ENCODE data around the gene CCDC197. TPM values are rescaled to one million over a fixed set of nuclear protein-coding genes. Genes with fewer than 3 reads are reported as not detected.

Gene CCDC197
- total RNA-seq, 1 experiment from 2014 or later = not detected

DNA sequence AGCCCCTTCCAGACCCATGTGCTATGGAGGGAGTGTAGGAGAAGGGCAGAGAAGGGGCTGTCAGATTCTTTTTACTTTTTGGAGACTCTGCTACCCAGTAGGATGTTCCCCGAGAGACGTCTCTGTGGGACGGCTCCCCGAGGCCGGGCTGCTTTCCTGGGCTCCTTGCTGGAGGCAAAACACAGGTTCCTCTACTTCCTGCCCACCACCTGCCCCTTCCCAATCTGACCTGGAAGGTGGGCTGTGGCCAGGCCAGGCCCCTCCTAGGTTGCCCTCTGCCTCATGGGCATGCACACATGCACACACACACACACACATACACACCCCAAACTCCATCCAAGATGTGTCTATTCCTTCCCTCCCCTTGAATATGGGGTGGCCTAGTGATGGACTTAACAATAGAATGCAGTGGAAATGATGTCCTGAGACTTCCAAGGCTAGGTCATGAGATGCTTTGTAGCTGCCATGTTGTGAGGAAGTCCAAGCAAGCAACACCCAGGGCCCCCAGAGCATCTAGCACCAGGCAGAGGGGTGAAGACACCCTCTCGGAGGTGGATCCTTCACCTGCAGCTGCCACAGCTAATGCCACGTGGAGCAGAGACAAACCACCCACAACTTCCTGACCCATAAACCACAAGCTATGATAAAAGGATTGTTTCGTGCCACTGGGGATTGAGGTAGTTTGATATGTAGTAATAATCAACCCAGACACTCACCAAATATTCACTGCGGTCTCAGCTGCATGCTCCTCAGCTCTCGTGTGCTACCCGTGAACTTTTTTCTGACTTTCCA is 19.1 kb upstream of the CCDC197 start:
- Histone ChIP-seq H3K4me2 (ENCODE audit: low read depth, low read length, poor library complexity, severe bottlenecking) (peak overlapping the region; percentile 47), H4K20me1 (ENCODE audit: insufficient read depth, low read depth, low read length) (peaks cover 26% of the 10 kb centered on the region; the same call in 1 of the 2 replicates), H3K4me3 (ENCODE audit: low read length) (peak overlapping the region; percentile 19; the same call in 1 of the 2 replicates), H3K27me3 (ENCODE audit: low read length) (no peaks in the 10 kb centered on the region; the same call in 1 of the 2 replicates), H3K27ac (ENCODE audit: low read length) (peak overlapping the region; percentile 29; the same call in 1 of the 2 replicates), H3K9ac (ENCODE audit: low read length) (no peak overlapping the region), H2AFZ (ENCODE audit: low read length) (no peak overlapping the region), H3K36me3 (ENCODE audit: insufficient read depth, low read length) (no peaks in the 10 kb centered on the region), H3K4me1 (ENCODE audit: low read length) (peaks cover 56% of the 10 kb centered on the region), H3K9me3 (ENCODE audit: low read length) (no peaks in the 10 kb centered on the region), H3K9me2 (replicated peaks; ENCODE audit: insufficient read depth, low read length) (no peaks in the 10 kb centered on the region), H3K79me2 (ENCODE audit: low read length) (no peaks in the 10 kb centered on the region)
- DNase-seq = peak; percentile 90

DNA sequence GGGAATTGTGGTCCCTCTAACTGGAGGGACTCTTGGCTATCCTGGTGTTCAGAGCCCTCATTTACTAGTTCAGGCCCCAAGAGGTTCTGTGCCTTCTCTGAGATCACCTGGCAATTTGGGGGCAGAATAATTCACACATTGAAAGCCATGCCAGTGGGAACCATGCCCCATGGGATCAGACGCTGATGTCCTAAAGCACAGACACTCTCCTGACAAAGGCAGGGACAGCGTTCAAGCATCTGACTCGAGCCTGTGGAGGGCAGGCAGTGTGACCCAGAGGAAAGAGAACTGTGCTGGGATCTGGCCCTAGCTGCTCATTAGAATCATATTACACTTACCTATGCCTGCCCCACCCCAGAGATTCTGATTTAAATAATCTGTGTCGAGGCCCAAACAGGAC is 18.4 kb upstream of the CCDC197 start:
- no peaks in the 10 kb centered on the region; the same call in 1 of the 2 replicates for H3K27me3 ChIP-seq (ENCODE audit: low read length)
- H3K4me1 ChIP-seq (ENCODE audit: low read length) = peaks cover 55% of the 10 kb centered on the region
- peak overlapping the region; percentile 29; the same call in 1 of the 2 replicates for H3K27ac ChIP-seq (ENCODE audit: low read length)

DNA sequence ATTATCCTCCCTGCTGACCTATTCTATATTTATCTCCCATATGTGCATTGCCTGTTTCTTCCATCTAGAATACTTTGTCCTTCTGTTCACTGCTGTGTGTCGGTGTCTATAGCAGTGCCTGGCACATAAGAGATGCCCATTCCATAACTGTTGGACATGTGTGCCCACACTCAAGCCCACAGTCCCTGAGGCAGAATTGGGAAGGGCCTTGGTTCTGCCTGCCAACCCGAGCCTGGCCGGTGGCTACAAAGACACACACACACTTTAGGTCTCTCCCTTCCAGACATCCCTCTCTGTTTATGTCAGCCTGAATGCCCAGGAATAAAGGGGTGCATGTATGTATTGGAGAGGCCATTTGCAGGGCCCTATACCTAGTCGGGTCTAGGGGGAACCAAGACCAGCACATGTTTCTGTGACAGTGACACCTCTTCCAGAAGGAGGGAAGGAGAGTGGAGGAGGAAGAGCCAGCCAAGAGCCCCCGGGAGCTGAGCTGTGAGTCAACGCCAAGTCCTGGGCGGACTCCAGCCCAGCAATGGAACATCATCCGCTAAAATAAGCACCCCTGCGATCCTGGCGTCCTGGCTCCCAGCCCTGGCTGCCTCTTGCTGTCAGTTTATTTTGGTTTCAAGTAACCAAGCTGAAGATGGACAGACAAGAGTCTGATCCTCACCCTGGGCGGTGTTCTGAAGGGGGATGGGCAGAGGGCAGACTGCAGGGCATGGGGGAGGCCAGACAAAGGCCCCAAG is 16.5 kb upstream of the CCDC197 start:
- Histone ChIP-seq H2AFZ (ENCODE audit: low read length) (no peak overlapping the region), H3K9ac (ENCODE audit: low read length) (no peak overlapping the region), H3K4me2 (ENCODE audit: low read depth, low read length, poor library complexity, severe bottlenecking) (no peak overlapping the region), H3K4me1 (ENCODE audit: low read length) (peaks cover 36% of the 10 kb centered on the region), H3K4me3 (ENCODE audit: low read length) (no peak overlapping the region), H3K9me3 (ENCODE audit: low read length) (no peaks in the 10 kb centered on the region), H3K27me3 (ENCODE audit: low read length) (no peaks in the 10 kb centered on the region; the same call in 1 of the 2 replicates), H3K27ac (ENCODE audit: low read length) (no peak overlapping the region), H3K36me3 (ENCODE audit: insufficient read depth, low read length) (no peaks in the 10 kb centered on the region), H3K79me2 (ENCODE audit: low read length) (no peaks in the 10 kb centered on the region), H3K9me2 (replicated peaks; ENCODE audit: insufficient read depth, low read length) (no peaks in the 10 kb centered on the region), H4K20me1 (ENCODE audit: insufficient read depth, low read depth, low read length) (peaks cover 5% of the 10 kb centered on the region; the same call in 1 of the 2 replicates)
- no peak for DNase-seq

More for the DNA sequence above, 18.4 kb upstream of the CCDC197 start:
- Histone ChIP-seq H3K9me2 (replicated peaks; ENCODE audit: insufficient read depth, low read length) (no peaks in the 10 kb centered on the region), H3K9me3 (ENCODE audit: low read length) (no peaks in the 10 kb centered on the region), H3K4me3 (ENCODE audit: low read length) (peak overlapping the region; percentile 19; the same call in 1 of the 2 replicates), H3K36me3 (ENCODE audit: insufficient read depth, low read length) (no peaks in the 10 kb centered on the region), H3K79me2 (ENCODE audit: low read length) (no peaks in the 10 kb centered on the region), H4K20me1 (ENCODE audit: insufficient read depth, low read depth, low read length) (peaks cover 19% of the 10 kb centered on the region; the same call in 1 of the 2 replicates), H3K9ac (ENCODE audit: low read length) (no peak overlapping the region), H3K4me2 (ENCODE audit: low read depth, low read length, poor library complexity, severe bottlenecking) (peak overlapping the region; percentile 47), H2AFZ (ENCODE audit: low read length) (no peak overlapping the region)
- no peak for DNase-seq

DNA sequence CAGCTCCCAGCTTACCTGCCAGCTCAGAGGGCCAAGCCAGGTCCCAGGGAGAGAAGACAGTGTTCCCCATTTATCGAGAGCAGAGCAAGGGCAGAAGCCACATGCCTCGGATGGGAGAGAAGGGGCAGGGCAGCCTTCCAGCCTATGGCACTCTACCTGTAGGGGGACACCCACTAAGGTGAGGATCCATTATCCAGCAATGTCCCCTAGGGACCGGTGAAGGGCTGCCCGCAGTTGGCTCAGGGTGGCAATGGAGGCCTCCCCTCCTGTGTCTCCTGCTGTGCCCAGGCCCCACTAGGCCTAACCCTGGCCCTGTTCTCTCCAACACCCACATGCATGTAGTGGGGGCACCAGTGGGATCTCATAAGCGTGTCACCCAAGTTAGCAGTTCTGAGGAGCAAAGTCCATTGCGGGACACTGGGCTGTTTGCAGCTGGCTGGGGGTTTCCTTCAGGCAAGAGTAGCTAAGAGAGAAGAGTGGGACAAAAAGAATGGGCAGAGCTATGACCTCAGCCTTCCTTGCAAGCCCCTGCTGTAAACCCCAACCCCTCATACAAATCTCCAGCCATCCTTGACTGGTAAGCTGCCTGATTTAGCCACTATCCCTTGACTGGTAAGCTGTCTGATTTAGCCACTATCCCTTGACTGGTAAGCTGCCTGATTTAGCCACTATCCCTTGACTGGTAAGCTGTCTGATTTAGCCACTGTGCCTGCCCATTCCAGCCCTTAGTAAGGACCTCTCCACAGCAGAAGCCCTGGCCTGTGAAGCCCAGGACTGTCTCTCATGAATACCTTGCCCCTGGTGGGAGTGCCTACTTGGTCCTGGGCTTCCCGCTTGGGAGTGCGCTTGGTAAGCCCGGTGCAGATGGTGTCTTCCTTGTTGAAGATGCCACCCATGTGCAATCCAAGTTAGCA is 15.5 kb upstream of the CCDC197 start:
- DNase-seq = no peak
- H3K4me2 ChIP-seq (ENCODE audit: low read depth, low read length, poor library complexity, severe bottlenecking) = no peak overlapping the region
- no peaks in the 10 kb centered on the region for H3K79me2 ChIP-seq (ENCODE audit: low read length)
- H2AFZ ChIP-seq (ENCODE audit: low read length) = no peak overlapping the region
- H3K9me2 ChIP-seq (replicated peaks; ENCODE audit: insufficient read depth, low read length) = no peaks in the 10 kb centered on the region
- no peak overlapping the region for H3K9ac ChIP-seq (ENCODE audit: low read length)
- no peaks in the 10 kb centered on the region for H3K9me3 ChIP-seq (ENCODE audit: low read length)
- no peaks in the 10 kb centered on the region for H3K36me3 ChIP-seq (ENCODE audit: insufficient read depth, low read length)
- H3K4me1 ChIP-seq (ENCODE audit: low read length) = peaks cover 26% of the 10 kb centered on the region
- no peaks in the 10 kb centered on the region for H3K27me3 ChIP-seq (ENCODE audit: low read length)
- H4K20me1 ChIP-seq (ENCODE audit: insufficient read depth, low read depth, low read length) = 0 out of 2 replicates have a peak, but pooled peaks cover 3% of the 10 kb centered on the region
- no peak overlapping the region for H3K4me3 ChIP-seq (ENCODE audit: low read length)
- no peak overlapping the region for H3K27ac ChIP-seq (ENCODE audit: low read length)

DNA sequence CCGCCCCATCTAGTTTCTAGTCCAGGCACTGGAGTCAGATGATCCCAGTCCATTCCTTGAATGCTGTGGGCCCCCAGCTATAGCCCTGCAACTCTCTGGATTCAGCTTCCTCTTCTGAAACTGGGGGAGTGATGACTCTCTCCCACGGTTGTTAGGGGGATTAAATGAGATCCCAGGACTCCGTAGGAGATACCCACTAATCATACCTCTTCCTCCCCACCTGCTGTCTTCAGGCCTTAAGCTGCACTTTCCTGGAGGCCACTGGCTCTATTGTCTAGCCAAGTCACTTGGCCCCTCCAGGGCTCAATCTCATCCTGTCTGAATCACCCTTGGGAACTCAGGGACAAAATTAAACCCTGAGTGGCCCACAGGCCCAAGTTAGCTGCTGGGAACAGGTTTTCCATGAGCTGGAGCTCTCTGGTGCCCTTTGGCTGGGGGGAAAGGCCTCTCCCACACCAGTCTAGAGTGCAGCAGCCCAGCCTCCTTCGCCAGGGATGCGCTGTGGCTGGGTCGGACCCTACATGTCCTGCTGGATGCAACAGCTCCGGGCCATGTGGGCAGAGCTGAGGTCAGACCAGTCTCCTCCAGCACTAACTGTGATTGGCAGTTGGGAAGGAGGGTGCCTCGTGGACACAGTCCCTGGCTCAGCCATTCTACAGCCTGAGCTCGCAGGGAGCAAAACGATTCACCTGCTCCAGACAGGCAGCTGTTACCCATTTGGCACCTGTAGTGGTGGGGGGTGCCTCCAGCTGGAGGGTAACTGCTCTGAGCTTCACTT is 14.7 kb upstream of the CCDC197 start:
- H4K20me1 ChIP-seq (ENCODE audit: insufficient read depth, low read depth, low read length) = 0 out of 2 replicates have a peak, but pooled peaks cover 3% of the 10 kb centered on the region
- H2AFZ ChIP-seq (ENCODE audit: low read length) = no peak overlapping the region
- no peak for DNase-seq
- H3K4me1 ChIP-seq (ENCODE audit: low read length) = peaks cover 18% of the 10 kb centered on the region
- H3K27me3 ChIP-seq (ENCODE audit: low read length) = no peaks in the 10 kb centered on the region
- H3K79me2 ChIP-seq (ENCODE audit: low read length) = no peaks in the 10 kb centered on the region
- H3K4me2 ChIP-seq (ENCODE audit: low read depth, low read length, poor library complexity, severe bottlenecking) = no peak overlapping the region
- H3K9me2 ChIP-seq (replicated peaks; ENCODE audit: insufficient read depth, low read length) = no peaks in the 10 kb centered on the region
- no peak overlapping the region for H3K27ac ChIP-seq (ENCODE audit: low read length)
- H3K36me3 ChIP-seq (ENCODE audit: insufficient read depth, low read length) = no peaks in the 10 kb centered on the region
- H3K4me3 ChIP-seq (ENCODE audit: low read length) = no peak overlapping the region
- no peak overlapping the region for H3K9ac ChIP-seq (ENCODE audit: low read length)
- H3K9me3 ChIP-seq (ENCODE audit: low read length) = no peaks in the 10 kb centered on the region

DNA sequence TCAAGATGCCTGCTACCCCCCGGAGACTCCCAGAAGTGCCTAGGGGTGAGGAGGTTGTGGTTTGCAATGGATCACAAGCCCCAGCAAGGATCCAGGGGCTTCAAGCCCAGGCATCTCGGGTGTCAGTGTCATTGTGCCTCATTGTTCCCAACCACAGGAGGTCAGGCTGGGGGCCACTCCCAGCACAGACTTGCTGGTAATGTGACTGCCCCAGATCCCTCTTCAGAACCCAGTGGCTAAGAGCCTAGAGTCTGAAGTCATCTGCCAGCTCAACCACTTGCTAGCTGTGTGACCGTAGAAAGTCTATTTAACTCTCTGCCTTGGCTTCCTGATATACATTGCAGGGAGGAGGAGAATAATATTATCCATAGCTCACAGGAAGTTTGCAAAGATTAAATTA is 13.0 kb upstream of the CCDC197 start:
- Histone ChIP-seq H3K27ac (ENCODE audit: low read length) (no peak overlapping the region), H3K4me2 (ENCODE audit: low read depth, low read length, poor library complexity, severe bottlenecking) (no peak overlapping the region), H4K20me1 (ENCODE audit: insufficient read depth, low read depth, low read length) (no peaks in the 10 kb centered on the region; the same call in 1 of the 2 replicates), H3K9me3 (ENCODE audit: low read length) (no peaks in the 10 kb centered on the region), H3K79me2 (ENCODE audit: low read length) (no peaks in the 10 kb centered on the region), H3K9me2 (replicated peaks; ENCODE audit: insufficient read depth, low read length) (no peaks in the 10 kb centered on the region), H3K27me3 (ENCODE audit: low read length) (no peaks in the 10 kb centered on the region), H3K9ac (ENCODE audit: low read length) (no peak overlapping the region), H3K4me3 (ENCODE audit: low read length) (no peak overlapping the region), H3K36me3 (ENCODE audit: insufficient read depth, low read length) (no peaks in the 10 kb centered on the region), H2AFZ (ENCODE audit: low read length) (no peak overlapping the region), H3K4me1 (ENCODE audit: low read length) (peaks cover 1% of the 10 kb centered on the region)
- DNase-seq = no peak

DNA sequence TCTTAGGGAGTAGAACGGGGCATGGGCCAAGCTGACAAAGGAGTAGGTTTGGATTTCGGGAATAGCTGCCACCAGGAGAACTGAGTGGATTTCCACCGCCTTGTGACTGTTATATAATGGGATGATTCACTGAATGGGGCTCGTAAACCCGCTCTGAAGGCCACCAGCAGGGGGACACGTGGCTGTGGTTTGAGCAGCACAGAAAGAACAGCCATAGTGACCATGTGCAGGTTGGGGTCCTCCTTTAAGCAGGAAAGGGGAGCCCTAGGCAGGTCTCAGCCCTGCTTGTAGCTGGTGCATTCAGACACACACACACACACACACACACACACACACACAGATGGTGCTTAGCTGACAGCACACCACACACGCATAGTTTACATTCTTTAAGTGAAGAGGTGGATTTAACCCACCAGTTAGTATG is 12.1 kb upstream of the CCDC197 start:
- peak; percentile 69 for DNase-seq
- Histone ChIP-seq H2AFZ (ENCODE audit: low read length) (no peak overlapping the region), H3K27me3 (ENCODE audit: low read length) (no peaks in the 10 kb centered on the region), H3K27ac (ENCODE audit: low read length) (no peak overlapping the region), H3K4me3 (ENCODE audit: low read length) (no peak overlapping the region), H4K20me1 (ENCODE audit: insufficient read depth, low read depth, low read length) (no peaks in the 10 kb centered on the region; the same call in 1 of the 2 replicates), H3K36me3 (ENCODE audit: insufficient read depth, low read length) (no peaks in the 10 kb centered on the region), H3K9ac (ENCODE audit: low read length) (no peak overlapping the region), H3K4me1 (ENCODE audit: low read length) (no peaks in the 10 kb centered on the region), H3K79me2 (ENCODE audit: low read length) (no peaks in the 10 kb centered on the region), H3K4me2 (ENCODE audit: low read depth, low read length, poor library complexity, severe bottlenecking) (no peak overlapping the region), H3K9me2 (replicated peaks; ENCODE audit: insufficient read depth, low read length) (no peaks in the 10 kb centered on the region), H3K9me3 (ENCODE audit: low read length) (no peaks in the 10 kb centered on the region)
